ENCODE measurements around the gene SETX.
"Not testable (repeated sequence)": the region's sequence is repeated elsewhere in the genome, so short reads cannot be mapped to it uniquely, and the experiment has no call there.

The SETX gene

GRCh38 chr9:132274861-132275260 is 79.9 kb downstream of the SETX start:
- DNase-seq = no peak

GRCh38 chr9:132269704-132270516 is 84.9 kb downstream of the SETX start:
- DNase-seq = not testable (repeated sequence)

- DNase-seq = peak; percentile 52
Measured at GRCh38 chr9:132268725-132269352, 85.9 kb downstream of the SETX start.

GRCh38 chr9:132267660-132268059 is 87.1 kb downstream of the SETX start:
- DNase-seq = no peak

GRCh38 chr9:132266017-132266416 is 88.8 kb downstream of the SETX start:
- no peak for DNase-seq

GRCh38 chr9:132260846-132261245 is 93.9 kb downstream of the SETX start:
- no peak for DNase-seq

- no peak for DNase-seq
Measured at GRCh38 chr9:132250324-132251262, 104.2 kb downstream of the SETX start.

GRCh38 chr9:132249690-132250089 is 105.1 kb downstream of the SETX start:
- no peak for DNase-seq

GRCh38 chr9:132249123-132249522 is 105.7 kb downstream of the SETX start:
- DNase-seq = no peak

GRCh38 chr9:132247942-132248341 is 106.8 kb downstream of the SETX start:
- DNase-seq = no peak

GRCh38 chr9:132245465-132245864 is 109.3 kb downstream of the SETX start:
- no peak for DNase-seq

- DNase-seq = no peak
Measured at GRCh38 chr9:132244582-132245455, 110.0 kb downstream of the SETX start.

GRCh38 chr9:132243156-132244074 is 111.4 kb downstream of the SETX start:
- no peak for DNase-seq

GRCh38 chr9:132242621-132243155 is 112.1 kb downstream of the SETX start:
- DNase-seq = no peak

- peak; percentile 41 for DNase-seq
Measured at GRCh38 chr9:132241840-132242620, 112.8 kb downstream of the SETX start.

GRCh38 chr9:132241483-132241839 is 113.3 kb downstream of the SETX start:
- no peak for DNase-seq

- DNase-seq = peak; percentile 97
Measured at GRCh38 chr9:132240841-132241482, 113.8 kb downstream of the SETX start.

- no peak for DNase-seq
Measured at GRCh38 chr9:132239999-132240840, 114.6 kb downstream of the SETX start.

GRCh38 chr9:132239518-132239917 is 115.3 kb downstream of the SETX start:
- DNase-seq = no peak
